ENCODE measurements around the gene RUNDC3A. TPM values are rescaled to one million over a fixed set of nuclear protein-coding genes. Genes with fewer than 3 reads are reported as not detected.
"Not testable (repeated sequence)": the region's sequence is repeated elsewhere in the genome, so short reads cannot be mapped to it uniquely, and the experiment has no call there.

Gene RUNDC3A
- total RNA-seq, 1 donor = under 0.01 TPM

DNA sequence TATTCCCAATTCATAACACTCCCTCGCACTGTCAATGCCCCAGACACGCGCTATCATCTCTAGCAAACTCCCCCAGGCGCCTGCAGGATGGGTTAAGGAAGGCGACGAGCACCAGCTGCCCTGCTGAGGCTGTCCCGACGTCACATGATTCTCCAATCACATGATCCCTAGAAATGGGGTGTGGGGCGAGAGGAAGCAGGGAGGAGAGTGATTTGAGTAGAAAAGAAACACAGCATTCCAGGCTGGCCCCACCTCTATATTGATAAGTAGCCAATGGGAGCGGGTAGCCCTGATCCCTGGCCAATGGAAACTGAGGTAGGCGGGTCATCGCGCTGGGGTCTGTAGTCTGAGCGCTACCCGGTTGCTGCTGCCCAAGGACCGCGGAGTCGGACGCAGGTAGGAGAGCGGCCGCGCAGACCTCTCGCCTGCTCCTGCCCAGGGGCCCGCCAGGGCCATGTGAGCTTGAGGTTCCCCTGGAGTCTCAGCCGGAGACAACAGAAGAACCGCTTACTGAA lies 36.6 kb downstream of the RUNDC3A start, which contains the start of gene GRN:
Gene GRN, plus strand, starts transcription at position 364 of the 515 bp plus-strand sequence. CDS start 3,863 bp downstream, outside the sequence.
- peak; percentile 100 for DNase-seq (ENCODE audit: low read depth)
- peak within 1 kb of the TSS; percentile 96 for H3K4me3 ChIP-seq (ENCODE audit: low read depth, low read length)
- TF ChIP-seq, protein P1, sequence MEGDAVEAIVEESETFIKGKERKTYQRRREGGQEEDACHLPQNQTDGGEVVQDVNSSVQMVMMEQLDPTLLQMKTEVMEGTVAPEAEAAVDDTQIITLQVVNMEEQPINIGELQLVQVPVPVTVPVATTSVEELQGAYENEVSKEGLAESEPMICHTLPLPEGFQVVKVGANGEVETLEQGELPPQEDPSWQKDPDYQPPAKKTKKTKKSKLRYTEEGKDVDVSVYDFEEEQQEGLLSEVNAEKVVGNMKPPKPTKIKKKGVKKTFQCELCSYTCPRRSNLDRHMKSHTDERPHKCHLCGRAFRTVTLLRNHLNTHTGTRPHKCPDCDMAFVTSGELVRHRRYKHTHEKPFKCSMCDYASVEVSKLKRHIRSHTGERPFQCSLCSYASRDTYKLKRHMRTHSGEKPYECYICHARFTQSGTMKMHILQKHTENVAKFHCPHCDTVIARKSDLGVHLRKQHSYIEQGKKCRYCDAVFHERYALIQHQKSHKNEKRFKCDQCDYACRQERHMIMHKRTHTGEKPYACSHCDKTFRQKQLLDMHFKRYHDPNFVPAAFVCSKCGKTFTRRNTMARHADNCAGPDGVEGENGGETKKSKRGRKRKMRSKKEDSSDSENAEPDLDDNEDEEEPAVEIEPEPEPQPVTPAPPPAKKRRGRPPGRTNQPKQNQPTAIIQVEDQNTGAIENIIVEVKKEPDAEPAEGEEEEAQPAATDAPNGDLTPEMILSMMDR (IDR thresholded peaks at IDR 0.05; ENCODE audit: insufficient read depth, low read depth, low read length) = no peak

DNA sequence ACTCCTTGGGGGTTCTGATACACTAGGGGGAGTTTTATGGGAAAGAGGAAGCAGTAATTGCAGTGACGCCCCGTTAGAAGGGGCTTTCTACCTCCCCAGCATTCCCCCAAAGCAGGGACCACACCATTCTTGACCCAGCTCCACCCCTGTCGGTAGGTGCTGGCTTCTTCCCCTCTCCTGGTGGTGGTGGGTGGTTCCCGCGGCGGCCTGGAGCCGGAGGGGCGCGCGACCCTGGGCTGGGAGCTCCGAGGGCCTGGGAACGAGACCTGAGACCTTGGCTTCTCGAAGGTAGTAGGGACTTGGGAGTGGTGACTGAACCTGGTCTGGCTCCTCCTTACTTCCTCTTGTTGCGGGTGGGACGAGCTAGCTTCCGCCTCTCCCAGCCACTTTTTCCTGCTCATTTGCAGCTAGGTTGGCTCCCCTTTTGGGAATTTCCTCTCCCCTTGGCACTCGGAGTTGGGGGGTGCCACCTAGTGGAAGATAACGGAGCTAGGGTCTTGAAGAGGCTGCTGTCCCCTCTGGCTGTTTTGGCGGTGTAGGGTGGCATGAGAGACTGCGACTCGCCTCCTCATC lies 37.1 kb downstream of the RUNDC3A start:
- TF ChIP-seq, protein P1 (IDR thresholded peaks at IDR 0.05; ENCODE audit: insufficient read depth, low read depth, low read length) = peak; percentile 52
- H3K4me3 ChIP-seq (ENCODE audit: low read depth, low read length) = peak overlapping the region; percentile 96
- peak; percentile 63 for DNase-seq (ENCODE audit: low read depth)

DNA sequence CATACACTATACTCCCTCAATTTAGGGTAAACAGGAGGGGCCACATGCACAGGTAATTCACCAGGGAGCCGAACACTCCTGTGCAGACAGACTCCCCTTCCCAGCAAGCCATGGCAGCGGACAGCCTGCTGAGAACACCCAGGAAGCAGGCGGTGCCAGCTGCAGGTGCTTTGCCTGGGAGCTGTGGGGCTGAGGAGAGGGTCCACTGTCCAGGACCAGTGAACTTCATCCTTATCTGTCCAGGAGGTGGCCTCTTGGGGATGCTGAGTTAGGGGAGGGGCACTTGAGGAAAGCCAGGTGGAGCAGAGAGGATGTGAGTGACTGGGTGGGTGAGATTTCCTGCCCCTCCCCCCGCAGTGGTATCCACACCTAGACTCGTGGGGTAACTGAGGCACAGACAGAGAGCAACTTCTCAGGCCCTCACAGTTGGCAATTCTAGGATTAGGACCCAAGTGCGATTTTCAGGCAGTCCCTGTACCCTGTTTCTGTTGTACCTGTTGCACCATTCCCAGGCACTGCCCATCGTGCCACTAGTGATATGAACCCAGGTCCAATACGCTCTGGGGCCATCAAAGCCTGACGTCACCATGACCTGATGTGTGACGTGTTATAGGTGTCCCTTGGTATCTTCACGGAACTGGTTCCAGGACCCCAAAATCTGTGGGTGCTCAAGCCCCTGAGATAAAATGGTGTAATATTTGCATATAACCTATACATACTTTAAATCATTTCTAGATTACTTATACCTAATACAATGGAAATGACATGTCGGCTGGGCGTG lies 37.9 kb downstream of the RUNDC3A start:
- no peak for DNase-seq (ENCODE audit: low read depth)

DNA sequence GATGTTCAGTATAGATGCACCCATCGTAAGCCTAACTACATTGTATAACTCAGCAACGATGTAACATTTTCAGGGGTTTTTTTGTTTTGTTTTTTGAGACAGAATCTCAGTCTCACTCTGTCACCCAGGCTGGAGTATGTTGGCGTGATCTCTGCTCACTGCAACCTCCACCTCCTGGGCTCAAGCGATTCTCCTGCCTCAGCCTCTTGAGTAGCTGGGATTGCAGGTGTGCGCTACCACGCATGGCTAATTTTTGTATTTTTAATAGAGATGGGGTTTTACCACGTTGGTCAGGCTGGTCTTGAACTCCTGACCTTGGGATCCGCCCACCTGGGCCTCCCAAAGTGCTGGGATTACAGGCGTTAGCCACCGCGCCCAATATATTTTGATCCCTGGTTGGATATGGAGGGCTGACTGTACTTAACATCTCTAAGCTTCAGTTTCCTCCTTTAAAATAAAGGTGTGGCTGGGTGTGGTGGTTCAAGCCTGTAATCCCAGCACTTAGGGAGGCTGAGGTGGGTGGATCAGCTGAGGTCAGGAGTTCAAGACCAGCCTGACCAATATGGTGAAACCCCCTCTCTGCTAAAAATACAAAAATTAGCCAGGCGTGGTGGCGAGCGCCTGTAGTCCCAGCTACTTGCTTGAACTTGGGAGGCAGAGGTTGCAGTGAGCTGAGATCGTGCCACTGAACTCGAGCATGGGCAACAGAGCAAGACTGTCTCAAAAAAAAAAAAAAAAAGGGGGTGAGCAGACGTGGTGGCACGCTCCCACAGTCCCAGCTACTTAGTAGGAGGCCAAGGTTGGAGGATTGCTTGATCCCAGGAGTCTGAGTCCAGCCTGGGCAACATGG lies 39.0 kb downstream of the RUNDC3A start:
- DNase-seq (ENCODE audit: low read depth); H3K4me3 ChIP-seq (ENCODE audit: low read depth, low read length): not testable (repeated sequence)

More for the DNA sequence above, 37.9 kb downstream of the RUNDC3A start:
- peak overlapping the region; percentile 96 for H3K4me3 ChIP-seq (ENCODE audit: low read depth, low read length)
- TF ChIP-seq, protein P1 (IDR thresholded peaks at IDR 0.05; ENCODE audit: insufficient read depth, low read depth, low read length) = no peak

DNA sequence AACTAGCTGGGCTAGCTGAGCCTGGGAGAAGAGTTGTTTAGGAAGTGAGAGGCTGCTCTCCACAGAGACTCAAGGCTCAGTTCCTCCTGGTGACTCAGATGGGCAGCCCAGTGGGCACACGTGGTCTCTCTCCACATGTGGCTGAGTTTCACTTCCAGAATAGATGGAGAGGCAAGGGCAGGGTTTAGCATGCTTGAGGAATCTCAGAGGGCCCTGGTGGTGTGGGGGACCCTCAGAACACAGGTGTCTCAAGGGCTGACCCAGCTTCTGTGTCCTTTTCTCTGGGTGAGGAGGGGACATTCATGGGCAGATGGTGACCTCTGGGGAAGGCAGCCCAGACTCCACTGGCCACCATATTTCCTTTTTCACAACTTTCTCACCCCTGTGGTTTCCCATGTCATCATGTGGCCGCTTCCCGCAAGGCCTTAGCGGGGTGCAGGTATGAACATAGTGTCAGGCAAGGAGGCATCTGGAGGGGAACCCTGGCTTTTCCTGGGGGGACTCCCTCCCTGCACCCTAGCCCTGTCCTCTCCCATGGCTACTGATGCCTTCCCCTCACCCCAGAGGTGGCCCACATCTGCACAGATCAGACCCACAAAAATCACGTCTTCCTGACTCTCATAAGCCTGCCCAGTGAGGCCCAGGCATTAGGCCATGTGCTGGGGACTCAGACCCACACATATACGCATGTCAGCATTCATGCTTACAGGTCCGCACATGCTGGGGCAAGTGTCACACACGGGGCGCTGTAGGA lies 40.0 kb downstream of the RUNDC3A start:
- DNase-seq (ENCODE audit: low read depth) = no peak
- TF ChIP-seq, protein P1 (IDR thresholded peaks at IDR 0.05; ENCODE audit: insufficient read depth, low read depth, low read length) = no peak
- H3K4me3 ChIP-seq (ENCODE audit: low read depth, low read length) = no peak overlapping the region

DNA sequence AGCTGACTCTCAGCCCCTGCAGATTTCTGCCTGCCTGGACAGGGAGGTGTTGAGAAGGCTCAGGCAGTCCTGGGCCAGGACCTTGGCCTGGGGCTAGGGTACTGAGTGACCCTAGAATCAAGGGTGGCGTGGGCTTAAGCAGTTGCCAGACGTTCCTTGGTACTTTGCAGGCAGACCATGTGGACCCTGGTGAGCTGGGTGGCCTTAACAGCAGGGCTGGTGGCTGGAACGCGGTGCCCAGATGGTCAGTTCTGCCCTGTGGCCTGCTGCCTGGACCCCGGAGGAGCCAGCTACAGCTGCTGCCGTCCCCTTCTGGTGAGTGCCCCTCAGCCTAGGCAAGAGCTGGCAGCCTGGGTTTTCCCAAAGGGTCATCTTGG lies 40.6 kb downstream of the RUNDC3A start:
- DNase-seq (ENCODE audit: low read depth) = no peak
- no peak overlapping the region for H3K4me3 ChIP-seq (ENCODE audit: low read depth, low read length)
- TF ChIP-seq, protein P1 (IDR thresholded peaks at IDR 0.05; ENCODE audit: insufficient read depth, low read depth, low read length) = no peak

Measured in fibroblast of villous mesenchyme (primary cell).